Hematopoietic multipotent progenitor cell treated with erythropoietin and hydrocortisone succinate and interleukin-3 and kit ligand, for 17 days (in vitro differentiated cells): ENCODE measurements around the gene GPRIN1.
"Not testable (repeated sequence)": the region's sequence is repeated elsewhere in the genome, so short reads cannot be mapped to it uniquely, and the experiment has no call there.

ENCODE experiments used
- DNase-seq: peaks from one replicate; pipeline ENCODE4 v3.0.0-alpha.2; 2015; ENCODE audit warnings: low spot score

The GPRIN1 gene

GRCh38 chr5:176624938-176625337 is 15.0 kb upstream of the GPRIN1 start:
- no peak for DNase-seq

- DNase-seq = no peak
These were observed 14.2 kb upstream of the GPRIN1 start for GRCh38 chr5:176624142-176624541.

GRCh38 chr5:176621661-176622079 is 11.7 kb upstream of the GPRIN1 start:
- no peak for DNase-seq

- DNase-seq = no peak
These were observed 10.5 kb upstream of the GPRIN1 start for GRCh38 chr5:176620333-176620981.

GRCh38 chr5:176619569-176620332 is 9.8 kb upstream of the GPRIN1 start:
- no peak for DNase-seq

- peak; percentile 75 for DNase-seq
These were observed 9.2 kb upstream of the GPRIN1 start for GRCh38 chr5:176619203-176619568.

- DNase-seq = no peak
These were observed 8.8 kb upstream of the GPRIN1 start for GRCh38 chr5:176618783-176619182.

GRCh38 chr5:176616511-176616910 is 6.6 kb upstream of the GPRIN1 start:
- no peak for DNase-seq

GRCh38 chr5:176614805-176615478 is 5.0 kb upstream of the GPRIN1 start:
- DNase-seq = no peak

- DNase-seq = no peak
These were observed 2.9 kb upstream of the GPRIN1 start for GRCh38 chr5:176612855-176613254.

GRCh38 chr5:176612008-176612407 is 2.1 kb upstream of the GPRIN1 start:
- no peak for DNase-seq

GRCh38 chr5:176611435-176611834 is 1.5 kb upstream of the GPRIN1 start:
- DNase-seq = peak; percentile 13

GRCh38 chr5:176610435-176610773 is 448 bp upstream of the GPRIN1 start:
- DNase-seq = no peak

GRCh38 chr5:176608937-176609723 is 826 bp downstream of the GPRIN1 start:
- DNase-seq = no peak

- DNase-seq = no peak
These were observed 1.7 kb downstream of the GPRIN1 start for GRCh38 chr5:176608142-176608705.

- DNase-seq = no peak
These were observed 3.1 kb downstream of the GPRIN1 start for GRCh38 chr5:176606875-176607274.

- no peak for DNase-seq
These were observed 3.9 kb downstream of the GPRIN1 start for GRCh38 chr5:176606032-176606431.

GRCh38 chr5:176603091-176603490 is 6.9 kb downstream of the GPRIN1 start:
- DNase-seq = no peak

- no peak for DNase-seq
These were observed 8.0 kb downstream of the GPRIN1 start for GRCh38 chr5:176601901-176602482.

- DNase-seq = not testable (repeated sequence)
These were observed 10.1 kb downstream of the GPRIN1 start for GRCh38 chr5:176599749-176600430.
